BLaER1 (cell line): Measurements from ENCODE around the gene TCEAL3.
"Not testable (repeated sequence)": the region's sequence is repeated elsewhere in the genome, so short reads cannot be mapped to it uniquely, and the experiment has no call there.

Experiments
- H3K27ac ChIP-seq: shearing (Covaris generic); formaldehyde crosslinking; 2 replicates; pipeline ENCODE4 v1.8.1; 2022
- H3K27me3 ChIP-seq: shearing (Covaris generic); formaldehyde crosslinking; 2 replicates; pipeline ENCODE4 v1.8.1; 2022
- H3K36me3 ChIP-seq: shearing (Covaris generic); formaldehyde crosslinking; 2 replicates; pipeline ENCODE4 v1.8.1; 2022
- H3K4me1 ChIP-seq: shearing (Covaris generic); formaldehyde crosslinking; 2 replicates; pipeline ENCODE4 v1.8.1; 2022
- H3K4me2 ChIP-seq: shearing (Covaris generic); formaldehyde crosslinking; 2 replicates; pipeline ENCODE4 v1.8.1; 2022
- H3K4me3 ChIP-seq: shearing (Covaris generic); formaldehyde crosslinking; 2 replicates; pipeline ENCODE4 v1.8.1; 2022
- H3K9ac ChIP-seq: shearing (Covaris generic); formaldehyde crosslinking; 2 replicates; pipeline ENCODE4 v1.8.1; 2022
- H3K9me3 ChIP-seq: shearing (Covaris generic); formaldehyde crosslinking; 2 replicates; pipeline ENCODE4 v1.8.1; 2022
- H4K20me1 ChIP-seq: shearing (Covaris generic); formaldehyde crosslinking; 2 replicates; pipeline ENCODE4 v1.8.1; 2022
- Cebpa-rat ChIP-seq: shearing (Covaris generic); IDR thresholded peaks from 2 replicates; pipeline ENCODE4 v1.8.1; 2022

TCEAL3 gene

DNA sequence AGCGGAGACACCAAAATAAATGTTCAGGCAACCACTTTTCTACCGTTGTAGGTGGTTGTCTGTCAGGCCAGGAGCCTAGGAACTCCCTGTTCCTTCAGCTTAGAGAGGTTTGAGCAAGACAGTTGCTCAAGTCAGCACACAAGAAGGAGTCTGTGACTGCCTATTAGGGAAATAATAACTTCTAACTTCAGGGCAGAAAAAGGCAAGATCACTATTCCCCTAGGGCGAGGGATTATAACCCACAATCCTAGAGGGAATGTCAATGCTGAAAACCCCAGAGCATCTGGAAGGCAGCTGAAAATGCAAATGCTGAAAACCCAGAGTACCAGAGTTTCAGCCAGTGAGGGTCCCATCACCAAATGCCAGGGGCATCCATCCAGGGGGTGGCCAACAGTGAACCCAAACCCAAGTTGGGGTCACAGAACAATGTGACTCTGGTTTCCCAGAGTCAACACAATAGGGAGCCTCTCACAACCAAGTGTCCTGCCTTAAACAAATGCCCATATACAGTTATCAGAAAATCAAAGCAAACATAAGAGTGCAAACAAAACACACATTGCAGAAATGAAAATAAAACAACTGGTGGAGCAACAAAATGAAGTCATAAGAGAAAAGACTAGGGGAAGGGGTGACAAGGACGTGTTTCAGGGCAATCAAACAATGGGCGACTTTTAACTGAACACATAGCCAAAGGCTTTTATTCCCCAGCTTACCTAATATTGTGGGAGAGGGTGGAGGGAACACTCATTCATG is 51.1 kb downstream of the TCEAL3 start:
- no peaks in the 10 kb centered on the region for H3K27me3 ChIP-seq
- no peak for TF ChIP-seq Cebpa-rat
- peaks cover 5% of the 10 kb centered on the region; the same call in 1 of the 2 replicates for H3K4me1 ChIP-seq
- no peak overlapping the region for H3K4me3 ChIP-seq
- no peaks in the 10 kb centered on the region for H3K9me3 ChIP-seq
- no peak overlapping the region for H3K27ac ChIP-seq
- no peak overlapping the region for H3K9ac ChIP-seq
- no peak overlapping the region for H3K4me2 ChIP-seq
- H3K36me3 ChIP-seq = no peaks in the 10 kb centered on the region
- H4K20me1 ChIP-seq = no peaks in the 10 kb centered on the region

DNA sequence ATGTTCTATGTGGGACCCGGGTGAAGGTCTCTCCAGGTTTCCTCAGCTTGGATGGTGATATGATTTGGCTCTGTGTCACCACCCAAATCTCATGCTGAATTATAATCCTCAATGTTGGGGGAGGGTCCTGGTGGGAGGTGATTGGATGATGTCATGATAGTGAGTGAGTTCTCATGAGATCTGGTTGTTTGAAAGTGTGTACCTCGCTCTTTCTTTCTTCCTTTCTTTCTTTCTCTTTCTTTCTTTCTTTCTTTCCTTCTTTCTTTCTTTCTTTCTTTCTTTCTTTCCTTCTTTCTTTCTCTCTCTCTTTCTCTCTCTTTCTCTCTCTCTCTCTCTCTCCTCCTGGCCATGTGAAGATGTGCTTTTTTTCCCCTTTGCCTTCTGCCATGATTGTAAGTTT is 51.7 kb downstream of the TCEAL3 start:
- H3K36me3 ChIP-seq, H3K27me3 ChIP-seq, H3K4me2 ChIP-seq, H3K27ac ChIP-seq, H4K20me1 ChIP-seq, H3K4me1 ChIP-seq, H3K9ac ChIP-seq, H3K4me3 ChIP-seq, H3K9me3 ChIP-seq: not testable (repeated sequence)
